ENCODE results near the gene SERPINB5. TPM values are rescaled to one million over a fixed set of nuclear protein-coding genes. Genes with fewer than 3 reads are reported as not detected.

The SERPINB5 gene
- 0.23 and 0.28 TPM in 2 replicates for total RNA-seq
- 0.76 TPM in 1 of 2 replicates, not detected in the other for polyA plus RNA-seq

DNA sequence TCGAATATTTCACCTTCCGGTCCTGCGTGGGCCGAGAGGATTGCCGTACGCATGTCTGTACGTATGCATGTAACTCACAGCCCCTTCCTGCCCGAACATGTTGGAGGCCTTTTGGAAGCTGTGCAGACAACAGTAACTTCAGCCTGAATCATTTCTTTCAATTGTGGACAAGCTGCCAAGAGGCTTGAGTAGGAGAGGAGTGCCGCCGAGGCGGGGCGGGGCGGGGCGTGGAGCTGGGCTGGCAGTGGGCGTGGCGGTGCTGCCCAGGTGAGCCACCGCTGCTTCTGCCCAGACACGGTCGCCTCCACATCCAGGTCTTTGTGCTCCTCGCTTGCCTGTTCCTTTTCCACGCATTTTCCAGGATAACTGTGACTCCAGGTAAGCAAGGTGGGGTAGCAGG, at the start of gene SERPINB5:
SERPINB5 (plus strand) TSS at position 291 of the 400 bp plus-strand sequence. CDS start 7,471 bp downstream, outside the sequence.
- H3K4me2 ChIP-seq: no peak within 1 kb of the TSS
- H3K36me3 ChIP-seq (replicated peaks; ENCODE audit: insufficient read depth, low read depth): no peaks in the 10 kb centered on the region
- no peaks in the 10 kb centered on the region for H3K9me2 ChIP-seq (replicated peaks; ENCODE audit: insufficient read depth)
- WGBS (ENCODE audit: low lambda C conversion rate, missing lambda C conversion rate): 95% methylated on average over 21 of the region's 21 CpGs
- H4K20me1 ChIP-seq (ENCODE audit: insufficient read depth, poor library complexity, severe bottlenecking): no peaks in the 10 kb centered on the region
- no peak within 1 kb of the TSS for H3K4me3 ChIP-seq
- H3K27me3 ChIP-seq: no peaks in the 10 kb centered on the region
- no peak within 1 kb of the TSS for H2AFZ ChIP-seq
- H3K27ac ChIP-seq: no peak within 1 kb of the TSS
- no peaks in the 10 kb centered on the region for H3K4me1 ChIP-seq (ENCODE audit: insufficient read depth)
- DNase-seq (ENCODE audit: low spot score): no peak
- H3K9me3 ChIP-seq (ENCODE audit: low read depth): no peaks in the 10 kb centered on the region
- TF ChIP-seq EZH2 (IDR thresholded peaks at IDR 0.05; ENCODE audit: borderline replicate concordance): no peak
- no peak for TF ChIP-seq CTCF (IDR thresholded peaks at IDR 0.05; ENCODE audit: poor library complexity)
- no peak for TF ChIP-seq EZH2phosphoT487 (IDR thresholded peaks at IDR 0.05; ENCODE audit: low read depth, severe bottlenecking, unreplicated experiment)
- no peaks in the 10 kb centered on the region for H3K79me2 ChIP-seq

DNA sequence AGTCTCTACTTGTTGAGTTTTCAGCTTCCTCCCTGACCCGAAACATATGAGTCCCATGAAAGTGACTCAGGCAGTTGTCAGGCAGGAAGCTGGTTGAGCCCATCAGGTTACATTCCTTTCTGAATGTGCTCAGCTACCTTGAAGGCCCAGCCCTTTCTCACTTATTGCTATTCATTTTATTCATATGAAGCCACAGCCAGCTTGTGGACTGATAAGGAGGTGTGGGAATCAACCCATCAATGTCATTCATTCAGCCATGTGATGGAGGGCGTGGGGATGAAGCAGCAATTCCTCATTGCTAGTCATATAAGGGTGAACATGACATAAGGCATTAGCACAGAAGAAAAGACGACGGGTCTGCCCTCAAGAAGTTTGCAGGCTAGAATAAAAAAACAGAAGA, 49.2 kb upstream of the SERPINB5 start:
- H2AFZ ChIP-seq: no peak overlapping the region

GRCh38 chr18:63430526-63430925, 46.2 kb upstream of the SERPINB5 start:
- no peak overlapping the region for H3K4me3 ChIP-seq
- no peak overlapping the region for H2AFZ ChIP-seq
- TF ChIP-seq CTCF (IDR thresholded peaks at IDR 0.05; ENCODE audit: poor library complexity) (no peak), EZH2 (IDR thresholded peaks at IDR 0.05; ENCODE audit: borderline replicate concordance) (no peak), EZH2phosphoT487 (IDR thresholded peaks at IDR 0.05; ENCODE audit: low read depth, severe bottlenecking, unreplicated experiment) (no peak)
- H3K27me3 ChIP-seq: peaks cover 18% of the 10 kb centered on the region
- H3K27ac ChIP-seq: no peak overlapping the region
- no peaks in the 10 kb centered on the region for H3K36me3 ChIP-seq (replicated peaks; ENCODE audit: insufficient read depth, low read depth)
- no peak for DNase-seq (ENCODE audit: low spot score)
- H4K20me1 ChIP-seq (ENCODE audit: insufficient read depth, poor library complexity, severe bottlenecking): no peaks in the 10 kb centered on the region
- H3K9me3 ChIP-seq (ENCODE audit: low read depth): no peaks in the 10 kb centered on the region
- H3K9me2 ChIP-seq (replicated peaks; ENCODE audit: insufficient read depth): no peaks in the 10 kb centered on the region
- no peaks in the 10 kb centered on the region for H3K79me2 ChIP-seq
- 82% methylated on average over 2 of the region's 2 CpGs for WGBS (ENCODE audit: low lambda C conversion rate, missing lambda C conversion rate)
- no peaks in the 10 kb centered on the region for H3K4me1 ChIP-seq (ENCODE audit: insufficient read depth)
- no peak overlapping the region for H3K4me2 ChIP-seq

More for the DNA sequence above, 49.2 kb upstream of the SERPINB5 start:
- no peaks in the 10 kb centered on the region for H4K20me1 ChIP-seq (ENCODE audit: insufficient read depth, poor library complexity, severe bottlenecking)
- H3K9me3 ChIP-seq (ENCODE audit: low read depth): no peaks in the 10 kb centered on the region
- peak; percentile 60 for DNase-seq (ENCODE audit: low spot score)
- TF ChIP-seq CTCF (IDR thresholded peaks at IDR 0.05; ENCODE audit: poor library complexity): no peak
- no peak for TF ChIP-seq EZH2 (IDR thresholded peaks at IDR 0.05; ENCODE audit: borderline replicate concordance)
- no peak for TF ChIP-seq EZH2phosphoT487 (IDR thresholded peaks at IDR 0.05; ENCODE audit: low read depth, severe bottlenecking, unreplicated experiment)
- H3K27me3 ChIP-seq: peaks cover 10% of the 10 kb centered on the region
- H3K36me3 ChIP-seq (replicated peaks; ENCODE audit: insufficient read depth, low read depth): no peaks in the 10 kb centered on the region
- peak overlapping the region; percentile 86 for H3K27ac ChIP-seq
- H3K4me2 ChIP-seq: no peak overlapping the region
- no peaks in the 10 kb centered on the region for H3K79me2 ChIP-seq
- H3K9me2 ChIP-seq (replicated peaks; ENCODE audit: insufficient read depth): no peaks in the 10 kb centered on the region
- no peak overlapping the region for H3K4me3 ChIP-seq
- 86% methylated on average over 4 of the region's 4 CpGs for WGBS (ENCODE audit: low lambda C conversion rate, missing lambda C conversion rate)
- H3K4me1 ChIP-seq (ENCODE audit: insufficient read depth): no peaks in the 10 kb centered on the region
